Progenitor cell of endocrine pancreas (in vitro differentiated cells): ENCODE data around the gene EPG5. TPM values are rescaled to one million over a fixed set of nuclear protein-coding genes. Genes with fewer than 3 reads are reported as not detected.

Experiments
- DNase-seq: peaks from one replicate; pipeline ENCODE4 v3.0.0; 2021; ENCODE audit warnings: low spot score; ENCODE audit not compliant: unreplicated experiment
- H3K27ac Mint-ChIP-seq: 2 replicates; pipeline ENCODE4 v1.8.0; 2021; ENCODE audit warnings: mild to moderate bottlenecking, moderate library complexity, mixed read lengths
- H3K27me3 Mint-ChIP-seq: 2 replicates; pipeline ENCODE4 v1.8.0; 2021; ENCODE audit warnings: mixed read lengths
- H3K36me3 Mint-ChIP-seq: 2 replicates; pipeline ENCODE4 v1.8.0; 2022; ENCODE audit warnings: mixed read lengths; ENCODE audit not compliant: insufficient read depth
- H3K4me1 Mint-ChIP-seq: 2 replicates; pipeline ENCODE4 v1.8.0; 2021; ENCODE audit warnings: low read depth, mixed read lengths
- H3K4me3 Mint-ChIP-seq: 2 replicates; pipeline ENCODE4 v1.8.0; 2021; ENCODE audit warnings: low read depth, mild to moderate bottlenecking, moderate library complexity, mixed read lengths
- H3K9me3 Mint-ChIP-seq: 2 replicates; pipeline ENCODE4 v1.8.0; 2021; ENCODE audit warnings: low read depth, mixed read lengths
- total RNA-seq: library from RNA; stranded (reverse); gene quantifications from 2 replicates; pipeline ENCODE4 v1.2.1, GENCODE V29; 2021
- TF ChIP-seq, protein P1 (sequence below): fragments of 200-600 bp; sonication (generic); IDR thresholded peaks from one replicate; pipeline ENCODE4 v1.5.0; 2021; ENCODE audit warnings: antibody characterized with exemption, mild to moderate bottlenecking; ENCODE audit not compliant: unreplicated experiment

Gene EPG5
- total RNA-seq, 1 donor from 2014 or later, result 35.3 TPM

DNA sequence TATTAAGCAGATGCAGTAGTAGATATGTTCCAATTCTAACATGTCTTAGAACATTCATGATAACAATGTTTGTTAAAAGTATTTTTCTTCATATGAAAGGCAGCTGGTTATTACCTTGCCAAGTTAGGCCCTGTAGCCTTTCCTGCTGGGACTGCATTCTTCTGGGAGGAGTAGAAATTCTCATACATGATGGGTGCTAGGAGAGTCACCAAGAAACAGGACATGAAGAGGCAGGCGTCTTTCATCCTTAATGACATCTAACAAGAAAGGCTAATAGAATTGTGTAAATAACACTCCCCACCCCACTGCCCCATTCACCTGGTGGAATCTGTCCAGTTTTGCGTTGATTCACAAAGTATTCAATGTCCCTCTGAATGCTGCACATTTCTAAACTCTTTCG, 24.7 kb upstream of the EPG5 start:
- no peak for DNase-seq
- TF ChIP-seq, protein P1, sequence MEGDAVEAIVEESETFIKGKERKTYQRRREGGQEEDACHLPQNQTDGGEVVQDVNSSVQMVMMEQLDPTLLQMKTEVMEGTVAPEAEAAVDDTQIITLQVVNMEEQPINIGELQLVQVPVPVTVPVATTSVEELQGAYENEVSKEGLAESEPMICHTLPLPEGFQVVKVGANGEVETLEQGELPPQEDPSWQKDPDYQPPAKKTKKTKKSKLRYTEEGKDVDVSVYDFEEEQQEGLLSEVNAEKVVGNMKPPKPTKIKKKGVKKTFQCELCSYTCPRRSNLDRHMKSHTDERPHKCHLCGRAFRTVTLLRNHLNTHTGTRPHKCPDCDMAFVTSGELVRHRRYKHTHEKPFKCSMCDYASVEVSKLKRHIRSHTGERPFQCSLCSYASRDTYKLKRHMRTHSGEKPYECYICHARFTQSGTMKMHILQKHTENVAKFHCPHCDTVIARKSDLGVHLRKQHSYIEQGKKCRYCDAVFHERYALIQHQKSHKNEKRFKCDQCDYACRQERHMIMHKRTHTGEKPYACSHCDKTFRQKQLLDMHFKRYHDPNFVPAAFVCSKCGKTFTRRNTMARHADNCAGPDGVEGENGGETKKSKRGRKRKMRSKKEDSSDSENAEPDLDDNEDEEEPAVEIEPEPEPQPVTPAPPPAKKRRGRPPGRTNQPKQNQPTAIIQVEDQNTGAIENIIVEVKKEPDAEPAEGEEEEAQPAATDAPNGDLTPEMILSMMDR, result no peak
- Mint-ChIP-seq H3K36me3 (peaks cover 5% of the 10 kb centered on the region), H3K27me3 (no peaks in the 10 kb centered on the region), H3K27ac (no peak overlapping the region), H3K4me1 (no peaks in the 10 kb centered on the region), H3K9me3 (no peaks in the 10 kb centered on the region), H3K4me3 (no peak overlapping the region)

DNA sequence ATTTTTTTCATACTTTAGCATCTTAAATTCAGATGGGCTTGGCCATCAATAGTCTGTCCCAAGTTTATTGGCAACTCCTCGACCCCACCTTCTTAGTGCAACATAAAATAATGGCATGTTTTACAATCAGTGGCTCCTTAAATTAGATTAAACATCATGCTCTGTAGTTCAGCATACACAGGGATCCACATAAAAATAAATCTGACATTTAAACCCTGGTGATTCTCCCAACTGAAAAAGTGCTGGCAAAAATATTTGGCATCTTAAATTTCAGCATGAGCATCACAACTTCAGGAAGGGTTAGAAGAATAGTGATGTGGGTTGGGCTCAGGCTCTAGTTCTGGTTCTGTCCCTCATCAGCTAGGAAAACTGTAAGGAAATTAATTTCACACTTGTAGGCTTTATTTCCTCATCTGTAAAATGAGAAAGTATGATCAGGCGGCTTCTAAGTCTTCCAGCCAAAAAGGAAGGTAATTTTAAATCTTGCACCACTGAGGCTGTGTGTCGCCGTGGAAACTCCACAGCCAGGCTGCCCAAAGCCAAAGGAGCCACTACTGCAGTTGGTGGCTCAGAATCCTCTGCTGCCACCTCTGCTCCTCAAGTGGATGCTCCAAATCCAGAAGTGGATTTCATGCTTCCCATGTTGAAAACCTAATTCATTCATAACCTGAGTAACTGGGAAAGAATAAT, 17.6 kb upstream of the EPG5 start:
- Mint-ChIP-seq H3K36me3 (peaks cover 4% of the 10 kb centered on the region), H3K27ac (no peak overlapping the region), H3K4me1 (peaks cover 6% of the 10 kb centered on the region), H3K9me3 (no peaks in the 10 kb centered on the region), H3K27me3 (no peaks in the 10 kb centered on the region), H3K4me3 (no peak overlapping the region)
- TF ChIP-seq, protein P1, result no peak
- DNase-seq, result no peak

DNA sequence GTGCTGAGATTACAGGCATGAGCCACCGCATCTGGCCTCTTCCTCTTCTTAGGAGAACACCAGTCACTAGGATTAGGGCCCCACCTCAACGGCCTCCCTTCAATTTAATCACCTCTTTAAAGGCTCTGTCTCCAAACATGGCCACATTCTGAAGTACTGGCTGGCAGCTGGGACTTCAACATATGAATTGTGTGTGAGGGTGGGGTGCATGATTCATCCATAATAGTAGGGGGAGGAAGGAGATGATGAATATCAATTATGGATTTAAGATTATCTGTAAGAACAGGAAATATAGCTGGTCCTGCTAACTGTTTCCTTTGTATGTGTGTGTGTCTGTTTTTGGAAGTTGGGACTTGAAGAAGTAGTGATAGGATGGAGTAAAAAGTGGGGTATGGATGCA, 14.7 kb upstream of the EPG5 start:
- DNase-seq, result no peak
- Mint-ChIP-seq H3K9me3 (no peaks in the 10 kb centered on the region), H3K4me1 (peaks cover 6% of the 10 kb centered on the region), H3K27ac (no peak overlapping the region), H3K36me3 (no peaks in the 10 kb centered on the region), H3K27me3 (no peaks in the 10 kb centered on the region), H3K4me3 (no peak overlapping the region)
- TF ChIP-seq, protein P1, result no peak

DNA sequence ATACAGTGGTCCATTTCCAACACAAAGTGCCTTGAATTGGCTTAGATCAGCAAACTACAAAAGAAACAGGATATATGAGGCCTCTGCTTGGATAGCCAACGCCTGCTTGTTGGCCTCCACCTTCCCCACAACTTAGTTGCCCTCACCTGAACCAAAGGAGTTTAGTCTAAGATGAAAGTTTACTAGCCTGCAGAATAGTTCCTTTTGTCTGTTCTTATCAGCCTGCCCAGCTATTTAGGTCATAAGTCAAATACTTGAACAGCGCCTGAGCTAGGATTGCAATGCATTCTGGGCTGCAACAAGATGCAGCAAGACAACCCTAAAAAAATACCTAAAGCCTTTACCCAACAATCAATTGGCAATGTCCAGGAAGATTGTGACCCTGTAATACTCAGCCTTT, 13.1 kb upstream of the EPG5 start:
- Mint-ChIP-seq H3K4me3 (no peak overlapping the region), H3K27me3 (no peaks in the 10 kb centered on the region), H3K9me3 (no peaks in the 10 kb centered on the region), H3K4me1 (peaks cover 6% of the 10 kb centered on the region), H3K27ac (peak overlapping the region; percentile 84), H3K36me3 (no peaks in the 10 kb centered on the region)
- no peak for DNase-seq
- TF ChIP-seq, protein P1, result no peak

DNA sequence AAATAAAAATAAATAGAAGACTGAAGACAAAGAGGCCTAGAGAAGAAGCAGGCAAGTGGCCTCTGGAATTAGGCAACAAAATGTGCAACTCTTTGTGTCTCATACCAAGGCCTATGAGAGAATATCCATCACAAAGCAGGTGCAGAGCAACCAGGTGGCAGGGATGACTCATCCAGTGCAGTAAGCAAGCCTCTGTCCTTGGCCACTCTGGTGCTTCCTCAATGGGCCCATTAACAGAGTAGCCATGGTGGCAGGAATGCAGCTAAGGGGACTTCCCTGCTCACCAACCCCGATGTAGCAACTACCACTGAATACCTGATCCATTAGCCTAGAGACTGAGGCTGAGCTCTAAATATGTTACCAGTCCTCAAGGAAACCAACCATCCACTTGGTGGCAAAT, 11.0 kb upstream of the EPG5 start:
- TF ChIP-seq, protein P1, result no peak
- H3K4me3 Mint-ChIP-seq, result no peak overlapping the region
- no peak overlapping the region for H3K27ac Mint-ChIP-seq
- H3K4me1 Mint-ChIP-seq, result peaks cover 6% of the 10 kb centered on the region
- no peak for DNase-seq
- H3K9me3 Mint-ChIP-seq, result no peaks in the 10 kb centered on the region
- H3K27me3 Mint-ChIP-seq, result no peaks in the 10 kb centered on the region
- H3K36me3 Mint-ChIP-seq, result no peaks in the 10 kb centered on the region
